DMS 273 (cell line): ENCODE results near the gene GNL1.

ENCODE experiments used
- DNase-seq: peaks from one replicate; lab custom pipeline; 2025; ENCODE audit not compliant: unreplicated experiment; lab: John Stamatoyannopoulos, UW

The GNL1 gene

GRCh38 chr6:30570263-30570662 is 14.0 kb upstream of the GNL1 start:
- DNase-seq: no peak

- no peak for DNase-seq
Measured at GRCh38 chr6:30568245-30568644, 12.0 kb upstream of the GNL1 start.

GRCh38 chr6:30565772-30566171 is 9.5 kb upstream of the GNL1 start:
- no peak for DNase-seq

GRCh38 chr6:30564114-30564513 is 7.8 kb upstream of the GNL1 start:
- DNase-seq: no peak

GRCh38 chr6:30562470-30563425 is 6.5 kb upstream of the GNL1 start:
- no peak for DNase-seq

- DNase-seq: no peak
Measured at GRCh38 chr6:30560930-30561329, 4.6 kb upstream of the GNL1 start.

- no peak for DNase-seq
Measured at GRCh38 chr6:30557683-30557981, 1.3 kb upstream of the GNL1 start.

GRCh38 chr6:30556906-30557682 is 805 bp upstream of the GNL1 start, which contains the start of gene PRR3:
Gene PRR3, plus strand, starts transcription at chr6:30557295. Its CDS starts 50 bp downstream, at chr6:30557345.
- DNase-seq: peak; percentile 94

- no peak for DNase-seq
Measured at GRCh38 chr6:30555816-30556065, 548 bp downstream of the GNL1 start.

GRCh38 chr6:30554962-30555815 is 1.1 kb downstream of the GNL1 start:
- peak; percentile 67 for DNase-seq

GRCh38 chr6:30554404-30554803 is 1.9 kb downstream of the GNL1 start:
- no peak for DNase-seq

GRCh38 chr6:30548375-30548774 is 7.9 kb downstream of the GNL1 start:
- no peak for DNase-seq

- DNase-seq: no peak
Measured at GRCh38 chr6:30547454-30547853, 8.8 kb downstream of the GNL1 start.

GRCh38 chr6:30544666-30545272 is 11.5 kb downstream of the GNL1 start:
- DNase-seq: peak; percentile 73

GRCh38 chr6:30543821-30544220 is 12.5 kb downstream of the GNL1 start:
- DNase-seq: no peak

GRCh38 chr6:30542915-30543314 is 13.4 kb downstream of the GNL1 start:
- DNase-seq: no peak

GRCh38 chr6:30542404-30542725 is 13.9 kb downstream of the GNL1 start:
- DNase-seq: no peak

GRCh38 chr6:30541515-30542403 is 14.5 kb downstream of the GNL1 start:
- DNase-seq: peak; percentile 91

GRCh38 chr6:30537931-30538330 is 18.4 kb downstream of the GNL1 start:
- no peak for DNase-seq
